Nephron progenitor cell (in vitro differentiated cells): ENCODE data around the gene USP34.
A peak's percentile ranks its signal among the peaks of the same experiment; 100 is the strongest.

Source experiments
- DNase-seq: peaks from one replicate; pipeline ENCODE4 v3.0.0; 2021
- H3K27ac Mint-ChIP-seq: 2 replicates; pipeline ENCODE4 v1.8.0; 2021; ENCODE audit warnings: mild to moderate bottlenecking, moderate library complexity, mixed read lengths
- H3K27me3 Mint-ChIP-seq: 2 replicates; pipeline ENCODE4 v1.8.0; 2021; ENCODE audit warnings: mild to moderate bottlenecking, low read depth, mixed read lengths; ENCODE audit not compliant: poor library complexity
- H3K36me3 Mint-ChIP-seq: 2 replicates; pipeline ENCODE4 v1.8.0; 2021; ENCODE audit warnings: low read depth, mixed read lengths
- H3K4me1 Mint-ChIP-seq: 2 replicates; pipeline ENCODE4 v1.8.0; 2021; ENCODE audit warnings: mixed read lengths
- H3K4me3 Mint-ChIP-seq: 2 replicates; pipeline ENCODE4 v1.8.0; 2021; ENCODE audit warnings: mild to moderate bottlenecking, moderate library complexity, mixed read lengths
- H3K9me3 Mint-ChIP-seq: 2 replicates; pipeline ENCODE4 v1.8.0; 2021; ENCODE audit warnings: mild to moderate bottlenecking, moderate library complexity, mixed read lengths
- TF ChIP-seq, protein P1 (sequence below): fragments of 200-600 bp; sonication (generic); IDR thresholded peaks from 2 replicates; pipeline ENCODE4 v1.5.0; 2021; ENCODE audit warnings: antibody characterized with exemption

USP34 gene

DNA sequence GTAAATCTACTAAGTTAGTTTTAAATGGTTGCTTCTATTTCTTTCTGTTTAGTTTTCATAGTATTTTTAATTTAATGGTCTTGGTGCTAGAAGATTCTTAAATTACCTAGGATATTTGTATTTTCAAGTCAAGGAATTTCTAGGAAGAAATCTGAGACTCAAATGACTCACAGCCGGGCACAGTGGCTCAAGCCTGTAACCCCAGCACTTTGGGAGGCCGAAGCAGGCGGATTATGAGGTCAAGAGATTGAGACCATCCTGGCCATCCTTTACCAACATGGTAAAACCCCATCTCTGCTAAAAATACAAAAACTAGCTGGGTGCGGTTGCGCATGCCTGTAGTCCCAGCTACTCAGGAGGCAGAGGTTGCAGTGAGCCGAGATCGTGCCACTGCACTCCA, 213.4 kb downstream of the USP34 start:
- DNase-seq = no peak
- Mint-ChIP-seq H3K36me3 (peaks cover 64% of the 10 kb centered on the region), H3K27ac (peak overlapping the region; percentile 71), H3K27me3 (no peaks in the 10 kb centered on the region), H3K9me3 (no peaks in the 10 kb centered on the region), H3K4me3 (no peak overlapping the region), H3K4me1 (no peaks in the 10 kb centered on the region)
- TF ChIP-seq, protein P1, sequence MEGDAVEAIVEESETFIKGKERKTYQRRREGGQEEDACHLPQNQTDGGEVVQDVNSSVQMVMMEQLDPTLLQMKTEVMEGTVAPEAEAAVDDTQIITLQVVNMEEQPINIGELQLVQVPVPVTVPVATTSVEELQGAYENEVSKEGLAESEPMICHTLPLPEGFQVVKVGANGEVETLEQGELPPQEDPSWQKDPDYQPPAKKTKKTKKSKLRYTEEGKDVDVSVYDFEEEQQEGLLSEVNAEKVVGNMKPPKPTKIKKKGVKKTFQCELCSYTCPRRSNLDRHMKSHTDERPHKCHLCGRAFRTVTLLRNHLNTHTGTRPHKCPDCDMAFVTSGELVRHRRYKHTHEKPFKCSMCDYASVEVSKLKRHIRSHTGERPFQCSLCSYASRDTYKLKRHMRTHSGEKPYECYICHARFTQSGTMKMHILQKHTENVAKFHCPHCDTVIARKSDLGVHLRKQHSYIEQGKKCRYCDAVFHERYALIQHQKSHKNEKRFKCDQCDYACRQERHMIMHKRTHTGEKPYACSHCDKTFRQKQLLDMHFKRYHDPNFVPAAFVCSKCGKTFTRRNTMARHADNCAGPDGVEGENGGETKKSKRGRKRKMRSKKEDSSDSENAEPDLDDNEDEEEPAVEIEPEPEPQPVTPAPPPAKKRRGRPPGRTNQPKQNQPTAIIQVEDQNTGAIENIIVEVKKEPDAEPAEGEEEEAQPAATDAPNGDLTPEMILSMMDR = no peak

DNA sequence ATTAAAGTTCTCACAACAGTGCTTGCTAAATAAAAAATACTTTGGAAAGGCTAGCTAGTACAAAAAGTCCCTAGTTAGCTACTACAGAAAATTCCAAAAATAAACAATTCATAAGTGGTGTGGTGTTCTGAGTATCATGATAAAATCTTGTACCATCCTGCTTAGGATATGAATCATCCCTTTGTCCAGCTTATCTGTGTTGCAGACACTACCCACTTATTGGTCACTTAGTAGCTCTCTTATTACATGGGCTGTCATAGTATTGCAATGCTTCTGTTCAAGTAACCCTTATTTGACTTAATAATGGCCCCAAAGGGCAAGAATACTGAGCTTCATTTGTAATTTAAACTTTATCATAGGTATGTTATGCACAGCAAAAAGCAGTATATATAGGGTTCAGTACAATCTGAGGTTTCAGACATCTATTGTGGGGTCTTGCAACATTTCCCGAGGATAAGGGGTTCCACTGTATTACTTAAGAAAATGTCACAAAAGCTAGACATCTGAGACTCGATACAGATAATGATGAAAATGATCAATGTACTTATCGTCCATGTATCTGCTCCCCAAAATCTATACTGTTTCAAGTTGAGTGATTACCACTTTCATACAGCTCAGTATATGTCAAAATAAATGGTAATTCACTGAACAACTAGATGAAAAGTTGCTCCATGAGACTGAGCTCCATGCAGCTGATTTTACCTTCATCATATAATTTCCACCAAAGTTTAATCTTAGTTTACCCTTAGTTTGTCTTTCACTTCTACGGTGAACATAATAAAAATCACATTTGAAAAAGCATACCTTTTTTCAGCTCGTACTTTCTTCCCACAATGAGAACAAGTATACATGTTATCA, 215.1 kb downstream of the USP34 start:
- Mint-ChIP-seq H3K36me3 (peaks cover 63% of the 10 kb centered on the region), H3K4me1 (no peaks in the 10 kb centered on the region), H3K9me3 (no peaks in the 10 kb centered on the region), H3K27me3 (no peaks in the 10 kb centered on the region), H3K4me3 (no peak overlapping the region), H3K27ac (no peak overlapping the region)
- TF ChIP-seq, protein P1 = no peak
- no peak for DNase-seq

DNA sequence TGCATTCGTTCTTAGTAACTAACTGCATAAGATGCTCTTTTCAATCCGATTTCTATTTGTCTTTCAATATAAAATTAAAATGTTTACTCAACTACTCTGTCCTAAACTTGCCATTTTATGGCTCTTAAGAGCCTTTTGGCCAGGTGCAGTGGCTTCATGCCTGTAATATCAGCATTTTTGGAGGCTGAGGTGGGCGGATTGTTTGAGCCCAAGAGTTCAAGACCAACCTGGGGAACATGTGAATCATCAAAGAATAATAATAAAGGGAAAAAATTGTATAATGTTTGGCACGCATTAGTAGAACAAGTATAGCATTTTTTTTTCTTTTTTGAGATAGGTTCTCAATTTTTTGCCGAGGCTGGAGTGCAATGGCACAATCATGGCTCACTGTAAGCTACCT, 216.4 kb downstream of the USP34 start:
- Mint-ChIP-seq H3K4me1 (no peaks in the 10 kb centered on the region), H3K4me3 (no peak overlapping the region), H3K27ac (peak overlapping the region; percentile 28), H3K36me3 (peaks cover 65% of the 10 kb centered on the region), H3K27me3 (no peaks in the 10 kb centered on the region), H3K9me3 (no peaks in the 10 kb centered on the region)
- TF ChIP-seq, protein P1 = no peak
- DNase-seq = no peak

DNA sequence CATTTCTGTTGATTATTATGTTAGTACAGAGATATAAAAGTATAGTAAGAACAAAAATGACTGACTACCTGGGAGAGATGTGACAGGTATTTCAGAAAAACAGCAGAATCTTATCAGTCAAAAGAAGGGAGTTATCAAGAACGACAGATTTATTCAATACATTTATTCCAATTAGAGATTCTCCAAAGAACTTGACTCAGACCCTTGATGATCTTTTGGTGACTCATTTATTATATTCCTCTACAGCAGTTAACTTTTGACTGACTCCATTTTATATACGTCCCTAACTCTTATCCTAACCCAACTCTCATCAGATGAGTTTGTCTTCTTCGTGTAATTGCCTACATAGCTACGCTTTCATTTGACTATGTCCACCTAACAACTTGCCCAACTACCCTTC, 217.8 kb downstream of the USP34 start:
- H3K27ac Mint-ChIP-seq = no peak overlapping the region
- H3K4me3 Mint-ChIP-seq = no peak overlapping the region
- no peak for DNase-seq
- TF ChIP-seq, protein P1 = no peak
- peaks cover 62% of the 10 kb centered on the region for H3K36me3 Mint-ChIP-seq
- H3K4me1 Mint-ChIP-seq = no peaks in the 10 kb centered on the region
- no peaks in the 10 kb centered on the region for H3K27me3 Mint-ChIP-seq
- H3K9me3 Mint-ChIP-seq = no peaks in the 10 kb centered on the region

DNA sequence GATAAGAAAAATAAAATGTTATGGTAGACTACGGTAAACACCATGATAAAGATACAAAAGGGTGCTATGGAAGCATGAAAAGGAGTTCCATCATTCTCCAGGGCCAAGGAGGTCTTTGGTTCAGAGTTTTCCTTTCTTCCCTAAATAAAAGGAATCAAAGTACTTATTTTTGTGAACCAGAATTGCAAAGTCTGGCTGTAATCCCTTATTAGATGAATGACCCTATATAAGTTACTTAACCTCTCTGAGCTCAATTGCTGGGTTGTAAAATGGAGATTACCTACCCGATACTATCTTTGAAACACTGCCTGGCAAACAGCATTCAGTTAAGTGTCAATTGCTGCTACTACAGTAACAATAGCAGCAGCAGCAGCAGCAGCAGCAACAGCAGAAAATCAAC, 218.9 kb downstream of the USP34 start:
- no peak overlapping the region for H3K4me3 Mint-ChIP-seq
- H3K27ac Mint-ChIP-seq = no peak overlapping the region
- H3K27me3 Mint-ChIP-seq = no peaks in the 10 kb centered on the region
- H3K36me3 Mint-ChIP-seq = peaks cover 63% of the 10 kb centered on the region
- TF ChIP-seq, protein P1 = no peak
- no peak for DNase-seq
- no peaks in the 10 kb centered on the region for H3K9me3 Mint-ChIP-seq
- no peaks in the 10 kb centered on the region for H3K4me1 Mint-ChIP-seq

DNA sequence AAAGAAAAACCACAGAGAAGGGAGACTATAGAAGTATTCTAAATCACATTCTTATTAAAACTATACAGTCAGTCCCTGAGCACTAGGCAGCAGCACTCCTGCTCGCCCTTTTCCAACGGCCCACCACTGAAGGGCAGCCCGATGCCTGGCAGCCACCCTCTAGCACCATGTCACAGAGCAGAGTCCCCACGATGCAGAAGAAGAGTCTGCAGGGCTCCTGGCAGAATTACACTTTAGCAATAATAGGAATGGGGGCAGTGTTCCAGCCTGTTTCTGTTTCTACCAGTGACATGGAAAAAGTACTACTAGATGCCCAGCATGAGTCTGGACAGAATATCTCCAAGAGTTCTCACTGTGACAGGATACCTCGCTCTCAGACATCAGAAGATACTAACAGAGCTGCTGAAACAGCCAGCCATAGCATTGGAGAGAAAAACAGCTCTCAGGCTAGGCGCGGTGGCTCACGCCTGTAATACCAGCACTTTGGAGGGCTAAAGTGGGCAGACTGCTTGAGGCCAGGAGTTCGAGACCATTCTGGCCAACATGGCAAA, 221.3 kb downstream of the USP34 start:
- Mint-ChIP-seq H3K27me3 (no peaks in the 10 kb centered on the region), H3K4me3 (no peak overlapping the region), H3K27ac (no peak overlapping the region), H3K9me3 (no peaks in the 10 kb centered on the region), H3K4me1 (no peaks in the 10 kb centered on the region), H3K36me3 (peaks cover 62% of the 10 kb centered on the region)
- no peak for DNase-seq
- TF ChIP-seq, protein P1 = no peak
